Peyer's patch (tissue), 4 donors: ENCODE measurements around the gene HTR7. TPM values are rescaled to one million over a fixed set of nuclear protein-coding genes. Genes with fewer than 3 reads are reported as not detected.

Source experiments
- DNase-seq, 3 donors: peaks; one replicate each; pipeline ENCODE4 v3.0.0-alpha.2; 2017 to 2019
- H3K27ac ChIP-seq, 4 donors: fragments of 200-600 bp; sonication (generic); one replicate each; pipeline ENCODE4 v1.5.1; 2016 to 2019
- H3K27me3 ChIP-seq, 2 donors: fragments of 200-600 bp; sonication (generic); one replicate each; pipeline ENCODE4 v1.5.1; 2019
- H3K36me3 ChIP-seq, 3 donors: fragments of 200-600 bp; sonication (generic); one replicate each; pipeline ENCODE4 v1.5.1; 2016 to 2019
- H3K4me1 ChIP-seq, 4 donors: fragments of 200-600 bp; sonication (generic); one replicate each; pipeline ENCODE4 v1.5.1; 2016 to 2019
- H3K4me3 ChIP-seq, 4 donors: fragments of 200-600 bp; sonication (generic); 1 replicate in 3 of 4; 2 replicates in 1 of 4; pipeline ENCODE4 v1.5.1; 2016 to 2019; ENCODE audit warnings: mild to moderate bottlenecking in 1 of 4
- H3K9me3 ChIP-seq, 4 donors: fragments of 200-600 bp; sonication (generic); one replicate each; pipeline ENCODE4 v1.5.1; 2016 to 2019; ENCODE audit warnings: mild to moderate bottlenecking in 1 of 4
- CTCF ChIP-seq, 6 experiments: fragments of 450-650 bp in 4 of 6; fragments of 200-600 bp in 2 of 6; sonication (generic) in 1 of 6; IDR thresholded peaks; one replicate each; pipeline ENCODE4 v1.5.1; 2017 to 2019; ENCODE audit warnings: antibody characterized with exemption in 6 of 6, mild to moderate bottlenecking in 3 of 6, moderate library complexity in 1 of 6
- POLR2A ChIP-seq, 2 donors: fragments of 450-650 bp; IDR thresholded peaks; one replicate each; pipeline ENCODE4 v1.5.1; 2017; ENCODE audit warnings: antibody characterized with exemption in 2 of 2, mild to moderate bottlenecking in 2 of 2, moderate library complexity in 2 of 2
- total RNA-seq, 4 donors: library from RNA; depleted of rRNA; stranded (reverse); fragments of >200 nt; gene quantifications; one replicate each; pipeline ENCODE4 v1.1.0, GENCODE V29; 2016

The HTR7 gene
- total RNA-seq, 4 donors from 2014 or later, result 0.35 to 9.1 (median 0.85) TPM

- DNase-seq, result no peak
- H3K27ac ChIP-seq, result peak overlapping the region in 3 of 4 donors; percentile 56 to 62 (median 60)
- no peaks in the 10 kb centered on the region for H3K36me3 ChIP-seq
- H3K4me1 ChIP-seq, result peaks cover 0 to 10% (median 8%) of the 10 kb centered on the region in 4 donors
- peak overlapping the region; percentile 51 to 81 (median 78) for H3K4me3 ChIP-seq
- no peak for TF ChIP-seq CTCF (IDR thresholded peaks at IDR 0.05)
- no peak for TF ChIP-seq POLR2A (IDR thresholded peaks at IDR 0.05)
- H3K27me3 ChIP-seq, result peaks cover 0 to 21% of the 10 kb centered on the region in 2 donors
- H3K9me3 ChIP-seq, result no peaks in the 10 kb centered on the region
Observed at GRCh38 chr10:90858461-90858968, 676 bp upstream of the HTR7 start.

- no peaks in the 10 kb centered on the region for H3K36me3 ChIP-seq
- H3K4me1 ChIP-seq, result peaks cover 0 to 10% (median 8%) of the 10 kb centered on the region in 4 donors
- no peaks in the 10 kb centered on the region for H3K9me3 ChIP-seq
- TF ChIP-seq POLR2A (IDR thresholded peaks at IDR 0.05) (no peak), CTCF (IDR thresholded peaks at IDR 0.05) (no peak)
- DNase-seq, result no peak
- peak overlapping the region in 3 of 4 donors; percentile 56 to 62 (median 60) for H3K27ac ChIP-seq
- peak overlapping the region; percentile 51 to 81 (median 78) for H3K4me3 ChIP-seq
- peaks cover 0 to 21% of the 10 kb centered on the region in 2 donors for H3K27me3 ChIP-seq
Observed at GRCh38 chr10:90856964-90857634, 740 bp downstream of the HTR7 start.

GRCh38 chr10:90856261-90856660 lies 1.6 kb downstream of the HTR7 start:
- no peak for DNase-seq
- no peaks in the 10 kb centered on the region for H3K36me3 ChIP-seq
- peaks cover 0 to 21% of the 10 kb centered on the region in 2 donors for H3K27me3 ChIP-seq
- no peak overlapping the region for H3K27ac ChIP-seq
- H3K4me3 ChIP-seq, result no peak overlapping the region
- H3K9me3 ChIP-seq, result peaks cover 0 to under 1% (median 0%) of the 10 kb centered on the region in 4 donors
- H3K4me1 ChIP-seq, result peaks cover 0 to 10% (median 8%) of the 10 kb centered on the region in 4 donors
- no peak for TF ChIP-seq CTCF (IDR thresholded peaks at IDR 0.05)
- TF ChIP-seq POLR2A (IDR thresholded peaks at IDR 0.05), result no peak

- Histone ChIP-seq H3K9me3 (peaks cover 0 to 12% (median 0%) of the 10 kb centered on the region in 4 donors), H3K36me3 (no peaks in the 10 kb centered on the region), H3K4me3 (no peak overlapping the region), H3K27me3 (peaks cover 0 to 21% of the 10 kb centered on the region in 2 donors), H3K27ac (no peak overlapping the region), H3K4me1 (peaks cover 0 to 10% (median 8%) of the 10 kb centered on the region in 4 donors)
- DNase-seq, result no peak
- TF ChIP-seq POLR2A (IDR thresholded peaks at IDR 0.05) (no peak), CTCF (IDR thresholded peaks at IDR 0.05) (no peak)
Observed at GRCh38 chr10:90855126-90855525, 2.7 kb downstream of the HTR7 start.

- no peaks in the 10 kb centered on the region for H3K36me3 ChIP-seq
- TF ChIP-seq CTCF (IDR thresholded peaks at IDR 0.05) (no peak), POLR2A (IDR thresholded peaks at IDR 0.05) (no peak)
- H3K4me3 ChIP-seq, result no peak overlapping the region
- DNase-seq, result no peak
- no peak overlapping the region for H3K27ac ChIP-seq
- H3K27me3 ChIP-seq, result no peaks in the 10 kb centered on the region
- H3K4me1 ChIP-seq, result no peaks in the 10 kb centered on the region
- peaks cover 0 to 19% (median 0%) of the 10 kb centered on the region in 4 donors for H3K9me3 ChIP-seq
Observed at GRCh38 chr10:90849956-90850749, 7.7 kb downstream of the HTR7 start.
